ENCODE measurements around the gene ME1.

Gene ME1

DNA sequence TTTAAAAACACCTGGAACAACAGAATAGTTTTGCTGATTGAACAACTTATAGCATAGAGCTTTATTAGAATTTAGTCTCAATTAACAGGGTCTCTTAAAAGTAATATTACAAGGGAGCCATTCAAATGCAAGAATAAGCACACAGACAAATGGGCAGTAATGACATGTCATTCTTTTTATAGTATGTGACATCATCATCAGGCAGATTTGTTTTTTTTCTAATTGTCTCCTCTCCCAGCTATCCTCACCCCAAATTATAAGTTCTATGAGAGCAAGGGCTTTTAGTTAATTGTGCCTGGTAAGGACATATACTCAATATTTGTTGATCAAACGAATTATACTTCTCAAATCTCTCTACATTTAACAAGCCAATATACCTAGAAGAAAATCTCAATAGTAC lies 248.7 kb downstream of the ME1 start:
- no peak for TF ChIP-seq YY1 (IDR thresholded peaks at IDR 0.05; ENCODE audit: low read depth)
- no peak for TF ChIP-seq TEAD4 (IDR thresholded peaks at IDR 0.05)
- TF ChIP-seq REST (IDR thresholded peaks at IDR 0.05; ENCODE audit: low read depth): no peak
- TF ChIP-seq, protein P1, sequence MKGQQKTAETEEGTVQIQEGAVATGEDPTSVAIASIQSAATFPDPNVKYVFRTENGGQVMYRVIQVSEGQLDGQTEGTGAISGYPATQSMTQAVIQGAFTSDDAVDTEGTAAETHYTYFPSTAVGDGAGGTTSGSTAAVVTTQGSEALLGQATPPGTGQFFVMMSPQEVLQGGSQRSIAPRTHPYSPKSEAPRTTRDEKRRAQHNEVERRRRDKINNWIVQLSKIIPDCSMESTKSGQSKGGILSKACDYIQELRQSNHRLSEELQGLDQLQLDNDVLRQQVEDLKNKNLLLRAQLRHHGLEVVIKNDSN (IDR thresholded peaks at IDR 0.05): no peak
- TF ChIP-seq, protein P2, sequence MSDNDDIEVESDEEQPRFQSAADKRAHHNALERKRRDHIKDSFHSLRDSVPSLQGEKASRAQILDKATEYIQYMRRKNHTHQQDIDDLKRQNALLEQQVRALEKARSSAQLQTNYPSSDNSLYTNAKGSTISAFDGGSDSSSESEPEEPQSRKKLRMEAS (IDR thresholded peaks at IDR 0.05): no peak
- TF ChIP-seq FOXM1 (IDR thresholded peaks at IDR 0.05; ENCODE audit: borderline replicate concordance, low read depth): no peak
- TF ChIP-seq CEBPB (IDR thresholded peaks at IDR 0.05): no peak
- no peak for TF ChIP-seq CREB1 (IDR thresholded peaks at IDR 0.05; ENCODE audit: low read depth)
- no peak for TF ChIP-seq EP300 (IDR thresholded peaks at IDR 0.05; ENCODE audit: borderline replicate concordance)
- TF ChIP-seq ZBTB7A (IDR thresholded peaks at IDR 0.05; ENCODE audit: low read depth): no peak
- no peak for TF ChIP-seq RAD21 (IDR thresholded peaks at IDR 0.05; ENCODE audit: low read depth)
- no peak for TF ChIP-seq EGR1 (IDR thresholded peaks at IDR 0.05)
- TF ChIP-seq NFIC (IDR thresholded peaks at IDR 0.05): no peak
- TF ChIP-seq TCF12 (IDR thresholded peaks at IDR 0.05; ENCODE audit: low read depth): no peak
- no peak for TF ChIP-seq TAF1 (IDR thresholded peaks at IDR 0.05; ENCODE audit: low read depth)

- TF ChIP-seq TAF1 (IDR thresholded peaks at IDR 0.05; ENCODE audit: low read depth) (no peak), EP300 (IDR thresholded peaks at IDR 0.05; ENCODE audit: borderline replicate concordance) (no peak), RAD21 (IDR thresholded peaks at IDR 0.05; ENCODE audit: low read depth) (no peak), TCF12 (IDR thresholded peaks at IDR 0.05; ENCODE audit: low read depth) (no peak), ZBTB7A (IDR thresholded peaks at IDR 0.05; ENCODE audit: low read depth) (no peak), EGR1 (IDR thresholded peaks at IDR 0.05) (no peak)
These were observed 250.4 kb downstream of the ME1 start for GRCh38 chr6:83180426-83180950.

DNA sequence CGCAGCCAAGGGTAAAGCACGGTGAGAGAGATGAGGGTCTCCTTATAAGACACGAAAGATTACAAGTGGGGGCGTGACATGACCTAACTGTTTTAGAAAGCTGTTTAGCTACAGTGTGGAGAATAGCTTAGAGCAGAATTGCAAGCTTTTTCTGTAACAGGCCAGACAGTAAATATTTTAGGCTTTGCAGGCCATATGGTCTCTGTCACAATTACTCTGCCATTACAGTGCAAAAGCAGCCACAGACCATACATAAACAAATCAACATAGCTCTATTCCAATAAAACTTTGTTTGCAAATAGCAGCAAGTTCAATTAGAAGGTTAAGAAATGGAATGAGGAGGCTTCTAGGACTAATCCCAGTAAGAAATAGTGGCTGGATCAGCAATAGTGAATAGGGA lies 254.6 kb downstream of the ME1 start:
- TF ChIP-seq, protein P1 (IDR thresholded peaks at IDR 0.05): no peak
- TF ChIP-seq TCF12 (IDR thresholded peaks at IDR 0.05; ENCODE audit: low read depth) (no peak), ZBTB7A (IDR thresholded peaks at IDR 0.05; ENCODE audit: low read depth) (no peak), EP300 (IDR thresholded peaks at IDR 0.05; ENCODE audit: borderline replicate concordance) (no peak), TAF1 (IDR thresholded peaks at IDR 0.05; ENCODE audit: low read depth) (no peak), CEBPB (IDR thresholded peaks at IDR 0.05) (no peak), FOXM1 (IDR thresholded peaks at IDR 0.05; ENCODE audit: borderline replicate concordance, low read depth) (no peak)
- TF ChIP-seq, protein P2 (IDR thresholded peaks at IDR 0.05): no peak

DNA sequence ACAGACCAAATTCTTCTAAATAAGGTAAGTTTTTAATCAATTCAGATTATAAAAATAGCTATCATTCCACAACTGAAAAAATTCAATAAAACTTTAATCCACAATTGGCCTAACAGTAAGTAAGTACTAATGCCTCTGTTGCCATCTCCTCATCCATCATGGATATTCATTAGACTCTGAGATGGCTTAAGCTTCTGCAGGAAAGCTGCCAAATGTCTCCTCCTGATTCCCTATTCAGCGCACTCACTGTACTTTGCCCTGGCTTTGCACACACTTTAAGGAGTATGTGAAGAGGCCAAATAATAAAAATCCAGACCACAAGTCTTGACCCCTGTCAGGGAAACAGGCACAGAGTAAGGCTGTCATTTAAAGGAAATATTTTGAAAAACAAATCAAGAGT lies 261.3 kb downstream of the ME1 start:
- TF ChIP-seq REST (IDR thresholded peaks at IDR 0.05; ENCODE audit: low read depth) (no peak), TAF1 (IDR thresholded peaks at IDR 0.05; ENCODE audit: low read depth) (no peak), CEBPB (IDR thresholded peaks at IDR 0.05) (no peak)

DNA sequence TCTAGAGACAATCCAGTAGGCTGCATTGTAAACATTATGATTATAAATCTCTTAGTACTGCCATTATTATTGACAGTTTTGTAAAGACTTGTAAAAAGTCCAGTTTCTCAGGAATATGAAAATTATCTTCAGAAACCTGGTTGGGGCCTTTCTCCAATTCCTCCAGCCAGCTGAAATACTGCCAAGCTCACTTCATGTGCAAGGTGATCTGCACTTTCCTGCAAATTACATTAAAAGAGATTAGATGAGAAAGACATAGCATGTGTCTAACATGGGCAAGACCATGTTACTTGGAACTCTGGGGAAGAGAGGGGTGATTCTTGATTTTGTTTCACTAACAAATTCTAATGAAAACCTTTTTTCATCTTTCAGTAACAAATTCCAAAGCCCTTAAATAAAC lies 261.7 kb downstream of the ME1 start:
- TF ChIP-seq FOXM1 (IDR thresholded peaks at IDR 0.05; ENCODE audit: borderline replicate concordance, low read depth) (no peak), TCF12 (IDR thresholded peaks at IDR 0.05; ENCODE audit: low read depth) (no peak), REST (IDR thresholded peaks at IDR 0.05; ENCODE audit: low read depth) (no peak)
